H9 (cell line): ENCODE measurements around the gene CCDC187. TPM values are rescaled to one million over a fixed set of nuclear protein-coding genes. Genes with fewer than 3 reads are reported as not detected.

Experiments used
- DNase-seq: peaks from one replicate; pipeline ENCODE4 v3.0.0-alpha.2; 2017
- H2AFZ ChIP-seq: one replicate; pipeline ENCODE4 v1.6.1; 2013; ENCODE audit warnings: mild to moderate bottlenecking, low read length, control low read depth, moderate library complexity
- H2AK5ac ChIP-seq: 2 replicates; pipeline ENCODE4 v1.6.1; 2013; ENCODE audit warnings: low read length, control low read depth, mixed read lengths; ENCODE audit not compliant: insufficient read length
- H2BK120ac ChIP-seq: one replicate; pipeline ENCODE4 v1.6.1; 2013; ENCODE audit warnings: low read depth, mild to moderate bottlenecking, low read length, control low read depth, inconsistent platforms; ENCODE audit not compliant: poor library complexity, severe bottlenecking
- H2BK12ac ChIP-seq: 2 replicates; pipeline ENCODE4 v1.6.1; 2013; ENCODE audit warnings: low read length, control low read depth, mixed read lengths, low read depth; ENCODE audit not compliant: insufficient read length
- H2BK15ac ChIP-seq: 2 replicates; pipeline ENCODE4 v1.6.1; 2013; ENCODE audit warnings: low read depth, low read length, control low read depth
- H2BK20ac ChIP-seq: one replicate; pipeline ENCODE4 v1.6.1; 2013; ENCODE audit warnings: low read depth, mild to moderate bottlenecking, low read length, control low read depth, inconsistent platforms; ENCODE audit not compliant: poor library complexity, severe bottlenecking
- H2BK5ac ChIP-seq: 2 replicates; pipeline ENCODE4 v1.6.1; 2013; ENCODE audit warnings: low read length, control low read depth, mixed read lengths; ENCODE audit not compliant: insufficient read length
- H3K14ac ChIP-seq: 2 replicates; pipeline ENCODE4 v1.6.1; 2013; ENCODE audit warnings: low read length, control low read depth; ENCODE audit not compliant: insufficient read depth
- H3K18ac ChIP-seq: 2 replicates; pipeline ENCODE4 v1.6.1; 2013; ENCODE audit warnings: low read depth, mild to moderate bottlenecking, mixed read lengths, low read length, control low read depth; ENCODE audit not compliant: insufficient read length
- H3K23ac ChIP-seq: 2 replicates; pipeline ENCODE4 v1.6.1; 2013; ENCODE audit warnings: low read length, control low read depth, mixed read lengths, low read depth; ENCODE audit not compliant: insufficient read length
- H3K23me2 ChIP-seq: 2 replicates; pipeline ENCODE4 v1.6.1; 2013; ENCODE audit warnings: low read depth, mild to moderate bottlenecking, mixed read lengths, low read length, control low read depth; ENCODE audit not compliant: insufficient read length, poor library complexity, severe bottlenecking
- H3K27ac ChIP-seq: 2 replicates; pipeline ENCODE4 v1.5.1; 2013; ENCODE audit warnings: low read length, control low read depth, mixed read lengths, low read depth; ENCODE audit not compliant: insufficient read length
- H3K27me3 ChIP-seq: 2 replicates; pipeline ENCODE4 v1.6.1; 2013; ENCODE audit warnings: low read length, control low read depth, inconsistent platforms; ENCODE audit not compliant: insufficient read depth
- H3K4ac ChIP-seq: 2 replicates; pipeline ENCODE4 v1.6.1; 2013; ENCODE audit warnings: low read depth, mild to moderate bottlenecking, control low read depth, inconsistent platforms, low read length, moderate library complexity
- H3K4me1 ChIP-seq: 2 replicates; pipeline ENCODE4 v1.6.1; 2013; ENCODE audit warnings: low read length, control low read depth, inconsistent platforms; ENCODE audit not compliant: insufficient read depth
- H3K4me2 ChIP-seq: 2 replicates; pipeline ENCODE4 v1.6.1; 2013; ENCODE audit warnings: low read length, control low read depth, mixed read lengths; ENCODE audit not compliant: insufficient read length, insufficient read depth
- H3K56ac ChIP-seq: 2 replicates; pipeline ENCODE4 v1.6.1; 2013; ENCODE audit warnings: low read depth, mild to moderate bottlenecking, mixed read lengths, low read length, control low read depth; ENCODE audit not compliant: insufficient read length
- H3K79me1 ChIP-seq: 2 replicates; pipeline ENCODE4 v1.6.1; 2013; ENCODE audit warnings: low read depth, mild to moderate bottlenecking, moderate library complexity, low read length, control low read depth, inconsistent platforms; ENCODE audit not compliant: insufficient read depth, poor library complexity, severe bottlenecking
- H3K79me2 ChIP-seq: 2 replicates; pipeline ENCODE4 v1.6.1; 2013; ENCODE audit warnings: low read length, control low read depth, inconsistent platforms; ENCODE audit not compliant: insufficient read depth
- H3K9ac ChIP-seq: 2 replicates; pipeline ENCODE4 v1.6.1; 2013; ENCODE audit warnings: low read length, control low read depth, mixed read lengths; ENCODE audit not compliant: insufficient read length; ENCODE audit errors: extremely low read depth
- H3K9me3 ChIP-seq: one replicate; pipeline ENCODE4 v1.6.1; 2013; ENCODE audit warnings: low read depth, low read length, inconsistent platforms; ENCODE audit not compliant: control insufficient read depth
- H3T11ph ChIP-seq: one replicate; pipeline ENCODE4 v1.6.1; 2013; ENCODE audit warnings: mild to moderate bottlenecking, low read length, control low read depth, inconsistent platforms
- H4K20me1 ChIP-seq: one replicate; pipeline ENCODE4 v1.6.1; 2013; ENCODE audit not compliant: control insufficient read depth, insufficient read length, insufficient read depth
- H4K5ac ChIP-seq: 2 replicates; pipeline ENCODE4 v1.6.1; 2013; ENCODE audit warnings: low read depth, mild to moderate bottlenecking, mixed read lengths, low read length, control low read depth; ENCODE audit not compliant: insufficient read length
- H4K8ac ChIP-seq: replicated peaks from 2 replicates; pipeline ENCODE4 v1.6.1; 2013; ENCODE audit warnings: low read length, control low read depth, mixed read lengths, low read depth; ENCODE audit not compliant: insufficient read length
- H4K91ac ChIP-seq: 2 replicates; pipeline ENCODE4 v1.6.1; 2013; ENCODE audit warnings: low read depth, mild to moderate bottlenecking, moderate library complexity, mixed read lengths, low read length, control low read depth; ENCODE audit not compliant: insufficient read length
- H3K27ac Mint-ChIP-seq, 3 experiments: 2 replicates in 2 of 3; 3 replicates in 1 of 3; pipeline ENCODE4 v1.8.0; 2020 to 2021; ENCODE audit warnings: mixed read lengths in 3 of 3, mild to moderate bottlenecking in 1 of 3, moderate library complexity in 1 of 3
- H3K27me3 Mint-ChIP-seq: 2 replicates; pipeline ENCODE4 v1.8.0; 2021; ENCODE audit warnings: low read depth, mild to moderate bottlenecking, moderate library complexity, mixed read lengths
- H3K36me3 Mint-ChIP-seq, 3 experiments: 2 replicates in 2 of 3; 3 replicates in 1 of 3; pipeline ENCODE4 v1.8.0; 2020 to 2021; ENCODE audit warnings: low read depth in 3 of 3, mixed read lengths in 3 of 3; ENCODE audit not compliant: insufficient read depth in 1 of 3
- H3K4me1 Mint-ChIP-seq, 2 experiments: 2 replicates each; pipeline ENCODE4 v1.8.0; 2020; ENCODE audit warnings: mixed read lengths in 2 of 2
- H3K4me3 Mint-ChIP-seq, 2 experiments: 2 replicates in 1 of 2; 3 replicates in 1 of 2; pipeline ENCODE4 v1.8.0; 2020 to 2021; ENCODE audit warnings: mild to moderate bottlenecking in 2 of 2, mixed read lengths in 2 of 2, moderate library complexity in 1 of 2
- H3K9me3 Mint-ChIP-seq, 2 experiments: 2 replicates in 1 of 2; 3 replicates in 1 of 2; pipeline ENCODE4 v1.8.0; 2020; ENCODE audit warnings: mild to moderate bottlenecking in 2 of 2, mixed read lengths in 2 of 2, moderate library complexity in 1 of 2
- CTCF ChIP-seq: fragments of 200-600 bp; sonication (generic); conservative IDR thresholded peaks from 3 replicates; pipeline ENCODE4 v1.8.0; 2021; ENCODE audit warnings: antibody characterized with exemption, mild to moderate bottlenecking
- WGBS: extraction: QIAGEN DNeasy Blood & Tissue Kit; methylation state at CpG from one replicate; pipeline ENCODE4 v1.1.7; 2013; ENCODE audit warnings: missing lambda C conversion rate, low lambda C conversion rate, mixed read lengths; ENCODE audit not compliant: insufficient read length; ENCODE audit errors: extremely low coverage; 5-methylcytosine and 5-hydroxymethylcytosine counted together
- total RNA-seq: library from RNA; stranded (reverse); gene quantifications from 2 replicates; pipeline ENCODE4 v1.2.1, GENCODE V29; 2021

Gene CCDC187
- total RNA-seq, 1 experiment from 2014 or later = 0.07 TPM

- Mint-ChIP-seq H3K4me1 (peaks cover 2 to 6% of the 10 kb centered on the region in 2 experiments; a peak in 1 of 4 replicates), H3K27ac (no peak overlapping the region), H3K9me3 (no peaks in the 10 kb centered on the region), H3K27me3 (no peaks in the 10 kb centered on the region), H3K36me3 (no peaks in the 10 kb centered on the region), H3K4me3 (no peak overlapping the region)
- TF ChIP-seq CTCF = no peak
- Histone ChIP-seq H4K8ac (no peak overlapping the region), H3K9me3 (no peaks in the 10 kb centered on the region), H3T11ph (no peak overlapping the region), H3K9ac (no peak overlapping the region), H3K4me1 (no peaks in the 10 kb centered on the region), H2BK5ac (no peak overlapping the region), H3K23me2 (no peaks in the 10 kb centered on the region), H3K14ac (no peak overlapping the region), H3K4me2 (no peak overlapping the region), H2BK15ac (no peak overlapping the region), H3K79me1 (no peaks in the 10 kb centered on the region), H2AFZ (no peak overlapping the region), H2BK120ac (no peak overlapping the region), H2BK12ac (no peak overlapping the region), H4K91ac (no peak overlapping the region), H3K18ac (no peak overlapping the region), H2AK5ac (no peak overlapping the region), H2BK20ac (no peak overlapping the region), H3K27me3 (no peaks in the 10 kb centered on the region), H3K27ac (no peak overlapping the region), H3K79me2 (no peaks in the 10 kb centered on the region), H3K23ac (no peak overlapping the region), H3K56ac (no peak overlapping the region), H4K5ac (no peak overlapping the region), H4K20me1 (no peaks in the 10 kb centered on the region), H3K4ac (no peak overlapping the region)
- WGBS = no CpG with 5 or more reads among the region's 21 CpGs
- no peak for DNase-seq
Observed at GRCh38 chr9:136334541-136334940, 30.6 kb upstream of the CCDC187 start.
